OCI-LY3 (cell line): ENCODE results near the gene PDE5A.

Experiments
- H2AFZ ChIP-seq: fragments of 200-600, 300-600 bp; shearing (Covaris generic); 2 replicates; pipeline ENCODE4 v1.6.0; 2014; ENCODE audit warnings: antibody characterized with exemption, low read depth, low read length
- H3K27ac ChIP-seq: fragments of 200-600, 300-600 bp; sonication (generic); 2 replicates; pipeline ENCODE4 v1.5.1; 2014; ENCODE audit warnings: mild to moderate bottlenecking, low read length, moderate library complexity, mixed read lengths
- H3K27me3 ChIP-seq: fragments of 200-600, 300-600 bp; sonication (generic); 2 replicates; pipeline ENCODE4 v1.6.1; 2014; ENCODE audit warnings: low read depth, low read length, mixed read lengths
- H3K36me3 ChIP-seq: fragments of 200-600, 300-600 bp; sonication (generic); replicated peaks from 2 replicates; pipeline ENCODE3; 2014; ENCODE audit warnings: low read depth, low read length, mixed read lengths
- H3K4me1 ChIP-seq: fragments of 300-600, 200-600 bp; sonication (generic); 2 replicates; pipeline ENCODE4 v1.6.1; 2014; ENCODE audit warnings: low read length, mixed read lengths
- H3K4me2 ChIP-seq: fragments of 200-600, 300-600 bp; sonication (generic); 2 replicates; pipeline ENCODE4 v1.6.1; 2014; ENCODE audit warnings: low read length, mixed read lengths
- H3K4me3 ChIP-seq: fragments of 300-600, 200-600 bp; sonication (generic); 2 replicates; pipeline ENCODE4 v1.5.1; 2014; ENCODE audit warnings: antibody characterized with exemption, mild to moderate bottlenecking, low read length, moderate library complexity
- H3K79me2 ChIP-seq: fragments of 300-600, 200-600 bp; shearing (Covaris generic); 2 replicates; pipeline ENCODE4 v1.6.1; 2014; ENCODE audit warnings: mild to moderate bottlenecking, low read length, mixed read lengths
- H3K9ac ChIP-seq: fragments of 300-600, 200-600 bp; shearing (Covaris generic); 2 replicates; pipeline ENCODE4 v1.6.0; 2014; ENCODE audit warnings: mild to moderate bottlenecking, low read length, moderate library complexity
- H3K9me3 ChIP-seq: fragments of 200-600, 300-600 bp; shearing (Covaris generic); 2 replicates; pipeline ENCODE4 v1.6.1; 2014; ENCODE audit warnings: low read length, mixed read lengths; ENCODE audit not compliant: insufficient read depth
- H4K20me1 ChIP-seq: fragments of 200-600, 300-600 bp; sonication (generic); 2 replicates; pipeline ENCODE4 v1.6.1; 2016; ENCODE audit warnings: low read length, mixed read lengths; ENCODE audit not compliant: insufficient read depth
- EZH2phosphoT487 ChIP-seq: fragments of 200-600 bp; shearing (Covaris generic); IDR thresholded peaks from 2 replicates; pipeline ENCODE4 v1.6.1; 2018; ENCODE audit warnings: antibody characterized with exemption, mixed run types, low read depth
- TF ChIP-seq, protein P1 (sequence below): fragments of 200-600, 300-600 bp; sonication (generic); IDR thresholded peaks from 2 replicates; pipeline ENCODE4 v1.5.1; 2014; ENCODE audit warnings: antibody characterized with exemption, low read length, low read depth

Gene PDE5A

DNA sequence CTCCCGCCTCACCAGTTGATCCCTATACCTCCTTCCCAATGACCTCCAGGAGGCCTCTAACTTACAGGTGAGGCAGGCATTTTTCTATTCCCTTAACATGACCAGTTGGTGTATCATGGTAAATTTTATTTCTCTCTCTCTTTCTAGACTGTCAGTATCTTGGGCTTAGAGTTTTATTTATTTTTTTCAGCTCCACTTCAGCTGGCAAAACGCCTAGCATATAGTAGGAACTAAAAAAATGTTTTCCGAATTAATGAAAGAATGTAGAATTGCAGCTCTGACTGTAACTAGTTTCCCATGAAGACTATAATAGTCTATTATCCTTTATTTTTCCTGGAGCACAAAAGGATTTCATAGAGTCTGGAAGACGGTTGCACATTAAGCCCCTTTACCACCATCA, 84.8 kb downstream of the PDE5A start:
- H3K9me3 ChIP-seq, result no peaks in the 10 kb centered on the region
- no peak overlapping the region for H3K9ac ChIP-seq
- no peaks in the 10 kb centered on the region for H3K27me3 ChIP-seq
- no peak overlapping the region for H2AFZ ChIP-seq
- TF ChIP-seq EZH2phosphoT487, result no peak
- TF ChIP-seq, protein P1, sequence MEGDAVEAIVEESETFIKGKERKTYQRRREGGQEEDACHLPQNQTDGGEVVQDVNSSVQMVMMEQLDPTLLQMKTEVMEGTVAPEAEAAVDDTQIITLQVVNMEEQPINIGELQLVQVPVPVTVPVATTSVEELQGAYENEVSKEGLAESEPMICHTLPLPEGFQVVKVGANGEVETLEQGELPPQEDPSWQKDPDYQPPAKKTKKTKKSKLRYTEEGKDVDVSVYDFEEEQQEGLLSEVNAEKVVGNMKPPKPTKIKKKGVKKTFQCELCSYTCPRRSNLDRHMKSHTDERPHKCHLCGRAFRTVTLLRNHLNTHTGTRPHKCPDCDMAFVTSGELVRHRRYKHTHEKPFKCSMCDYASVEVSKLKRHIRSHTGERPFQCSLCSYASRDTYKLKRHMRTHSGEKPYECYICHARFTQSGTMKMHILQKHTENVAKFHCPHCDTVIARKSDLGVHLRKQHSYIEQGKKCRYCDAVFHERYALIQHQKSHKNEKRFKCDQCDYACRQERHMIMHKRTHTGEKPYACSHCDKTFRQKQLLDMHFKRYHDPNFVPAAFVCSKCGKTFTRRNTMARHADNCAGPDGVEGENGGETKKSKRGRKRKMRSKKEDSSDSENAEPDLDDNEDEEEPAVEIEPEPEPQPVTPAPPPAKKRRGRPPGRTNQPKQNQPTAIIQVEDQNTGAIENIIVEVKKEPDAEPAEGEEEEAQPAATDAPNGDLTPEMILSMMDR, result no peak
- H4K20me1 ChIP-seq, result no peaks in the 10 kb centered on the region
- H3K4me2 ChIP-seq, result no peak overlapping the region
- H3K4me3 ChIP-seq, result no peak overlapping the region
- H3K36me3 ChIP-seq, result no peaks in the 10 kb centered on the region
- H3K79me2 ChIP-seq, result no peaks in the 10 kb centered on the region
- H3K4me1 ChIP-seq, result no peaks in the 10 kb centered on the region
- no peak overlapping the region for H3K27ac ChIP-seq

DNA sequence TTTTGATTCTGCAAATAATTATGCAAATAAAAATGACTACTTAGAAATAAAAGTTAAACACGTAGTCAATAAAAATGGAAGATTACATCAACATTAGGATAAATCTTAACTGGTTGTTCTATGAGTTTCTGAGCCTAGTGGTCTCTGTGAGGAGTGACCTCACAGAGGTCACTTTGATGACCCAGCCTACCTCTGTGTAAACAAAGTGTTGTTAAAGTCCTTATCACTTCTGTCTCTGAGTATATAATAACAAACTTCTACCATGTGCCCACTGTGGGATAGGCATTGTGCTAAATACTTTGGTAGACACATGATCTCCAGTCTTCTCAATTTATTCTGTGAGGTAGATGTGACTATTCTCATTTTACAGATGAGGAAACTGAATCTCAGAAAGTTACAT, 85.4 kb downstream of the PDE5A start:
- Histone ChIP-seq H3K9me3 (no peaks in the 10 kb centered on the region), H3K4me2 (no peak overlapping the region), H3K36me3 (no peaks in the 10 kb centered on the region), H3K27ac (no peak overlapping the region), H3K4me3 (no peak overlapping the region), H3K9ac (no peak overlapping the region), H3K27me3 (no peaks in the 10 kb centered on the region), H4K20me1 (no peaks in the 10 kb centered on the region), H3K79me2 (no peaks in the 10 kb centered on the region), H2AFZ (no peak overlapping the region), H3K4me1 (no peaks in the 10 kb centered on the region)
- TF ChIP-seq EZH2phosphoT487, result no peak
- TF ChIP-seq, protein P1, result no peak

DNA sequence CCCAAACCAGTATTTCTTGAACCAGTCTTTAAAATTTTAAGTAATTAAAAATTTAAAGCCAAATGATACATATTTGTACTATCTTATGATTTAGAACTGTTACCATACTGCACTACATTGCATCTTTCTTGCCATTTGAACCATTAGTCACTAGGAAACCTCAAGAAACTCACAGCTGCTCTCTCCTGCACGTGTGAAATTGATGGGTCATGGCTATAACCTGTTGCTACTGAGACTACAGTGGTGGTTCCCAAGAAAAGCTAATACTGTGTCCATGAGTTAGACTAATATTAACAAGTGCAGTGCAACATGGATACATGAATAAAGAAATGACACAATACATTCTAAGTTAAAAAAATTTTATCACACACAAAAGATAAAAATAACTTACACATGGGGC, 88.4 kb downstream of the PDE5A start:
- TF ChIP-seq, protein P1, result no peak
- no peak for TF ChIP-seq EZH2phosphoT487
- no peaks in the 10 kb centered on the region for H3K79me2 ChIP-seq
- H3K4me3 ChIP-seq, result no peak overlapping the region
- no peak overlapping the region for H2AFZ ChIP-seq
- H3K36me3 ChIP-seq, result no peaks in the 10 kb centered on the region
- H3K27ac ChIP-seq, result no peak overlapping the region
- peaks cover 14% of the 10 kb centered on the region for H3K4me1 ChIP-seq
- no peaks in the 10 kb centered on the region for H3K27me3 ChIP-seq
- H3K4me2 ChIP-seq, result no peak overlapping the region
- H3K9ac ChIP-seq, result no peak overlapping the region
- no peaks in the 10 kb centered on the region for H3K9me3 ChIP-seq
- no peaks in the 10 kb centered on the region for H4K20me1 ChIP-seq

DNA sequence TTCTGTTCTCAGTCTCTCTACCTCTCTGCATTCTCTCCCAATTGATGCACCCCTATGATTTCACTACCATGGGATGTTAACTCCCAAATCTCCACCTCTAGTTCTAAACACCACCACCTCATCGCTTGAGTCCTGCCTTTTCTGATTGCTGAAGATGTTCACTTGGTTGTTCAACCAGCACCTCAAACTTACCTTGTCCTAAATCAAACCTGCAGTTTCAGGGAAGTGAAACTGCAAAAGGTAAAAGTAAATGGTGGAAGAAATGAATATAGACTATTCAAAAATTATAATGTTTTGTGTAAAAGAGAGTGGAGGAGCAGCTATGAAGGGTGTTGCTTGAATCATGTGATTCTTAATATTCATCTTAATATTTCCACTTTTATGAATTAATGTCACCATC, 91.0 kb downstream of the PDE5A start:
- Histone ChIP-seq H2AFZ (no peak overlapping the region), H3K36me3 (no peaks in the 10 kb centered on the region), H3K4me2 (peak overlapping the region; percentile 52), H3K27me3 (no peaks in the 10 kb centered on the region), H3K9ac (no peak overlapping the region), H4K20me1 (no peaks in the 10 kb centered on the region), H3K4me3 (no peak overlapping the region), H3K27ac (no peak overlapping the region), H3K9me3 (no peaks in the 10 kb centered on the region), H3K4me1 (peaks cover 14% of the 10 kb centered on the region), H3K79me2 (no peaks in the 10 kb centered on the region)
- TF ChIP-seq, protein P1, result no peak
- TF ChIP-seq EZH2phosphoT487, result no peak
